H9 (cell line): ENCODE results near the gene C13orf46. TPM values are rescaled to one million over a fixed set of nuclear protein-coding genes. Genes with fewer than 3 reads are reported as not detected.

ENCODE experiments used
- DNase-seq: peaks from one replicate; pipeline ENCODE4 v3.0.0-alpha.2; 2017
- H2AFZ ChIP-seq: one replicate; pipeline ENCODE4 v1.6.1; 2013; ENCODE audit warnings: mild to moderate bottlenecking, low read length, control low read depth, moderate library complexity
- H2AK5ac ChIP-seq: 2 replicates; pipeline ENCODE4 v1.6.1; 2013; ENCODE audit warnings: low read length, control low read depth, mixed read lengths; ENCODE audit not compliant: insufficient read length
- H2BK120ac ChIP-seq: one replicate; pipeline ENCODE4 v1.6.1; 2013; ENCODE audit warnings: low read depth, mild to moderate bottlenecking, low read length, control low read depth, inconsistent platforms; ENCODE audit not compliant: poor library complexity, severe bottlenecking
- H2BK12ac ChIP-seq: 2 replicates; pipeline ENCODE4 v1.6.1; 2013; ENCODE audit warnings: low read length, control low read depth, mixed read lengths, low read depth; ENCODE audit not compliant: insufficient read length
- H2BK15ac ChIP-seq: 2 replicates; pipeline ENCODE4 v1.6.1; 2013; ENCODE audit warnings: low read depth, low read length, control low read depth
- H2BK20ac ChIP-seq: one replicate; pipeline ENCODE4 v1.6.1; 2013; ENCODE audit warnings: low read depth, mild to moderate bottlenecking, low read length, control low read depth, inconsistent platforms; ENCODE audit not compliant: poor library complexity, severe bottlenecking
- H2BK5ac ChIP-seq: 2 replicates; pipeline ENCODE4 v1.6.1; 2013; ENCODE audit warnings: low read length, control low read depth, mixed read lengths; ENCODE audit not compliant: insufficient read length
- H3K14ac ChIP-seq: 2 replicates; pipeline ENCODE4 v1.6.1; 2013; ENCODE audit warnings: low read length, control low read depth; ENCODE audit not compliant: insufficient read depth
- H3K18ac ChIP-seq: 2 replicates; pipeline ENCODE4 v1.6.1; 2013; ENCODE audit warnings: low read depth, mild to moderate bottlenecking, mixed read lengths, low read length, control low read depth; ENCODE audit not compliant: insufficient read length
- H3K23ac ChIP-seq: 2 replicates; pipeline ENCODE4 v1.6.1; 2013; ENCODE audit warnings: low read length, control low read depth, mixed read lengths, low read depth; ENCODE audit not compliant: insufficient read length
- H3K23me2 ChIP-seq: 2 replicates; pipeline ENCODE4 v1.6.1; 2013; ENCODE audit warnings: low read depth, mild to moderate bottlenecking, mixed read lengths, low read length, control low read depth; ENCODE audit not compliant: insufficient read length, poor library complexity, severe bottlenecking
- H3K27ac ChIP-seq: 2 replicates; pipeline ENCODE4 v1.5.1; 2013; ENCODE audit warnings: low read length, control low read depth, mixed read lengths, low read depth; ENCODE audit not compliant: insufficient read length
- H3K27me3 ChIP-seq: 2 replicates; pipeline ENCODE4 v1.6.1; 2013; ENCODE audit warnings: low read length, control low read depth, inconsistent platforms; ENCODE audit not compliant: insufficient read depth
- H3K4ac ChIP-seq: 2 replicates; pipeline ENCODE4 v1.6.1; 2013; ENCODE audit warnings: low read depth, mild to moderate bottlenecking, control low read depth, inconsistent platforms, low read length, moderate library complexity
- H3K4me1 ChIP-seq: 2 replicates; pipeline ENCODE4 v1.6.1; 2013; ENCODE audit warnings: low read length, control low read depth, inconsistent platforms; ENCODE audit not compliant: insufficient read depth
- H3K4me2 ChIP-seq: 2 replicates; pipeline ENCODE4 v1.6.1; 2013; ENCODE audit warnings: low read length, control low read depth, mixed read lengths; ENCODE audit not compliant: insufficient read length, insufficient read depth
- H3K56ac ChIP-seq: 2 replicates; pipeline ENCODE4 v1.6.1; 2013; ENCODE audit warnings: low read depth, mild to moderate bottlenecking, mixed read lengths, low read length, control low read depth; ENCODE audit not compliant: insufficient read length
- H3K79me1 ChIP-seq: 2 replicates; pipeline ENCODE4 v1.6.1; 2013; ENCODE audit warnings: low read depth, mild to moderate bottlenecking, moderate library complexity, low read length, control low read depth, inconsistent platforms; ENCODE audit not compliant: insufficient read depth, poor library complexity, severe bottlenecking
- H3K79me2 ChIP-seq: 2 replicates; pipeline ENCODE4 v1.6.1; 2013; ENCODE audit warnings: low read length, control low read depth, inconsistent platforms; ENCODE audit not compliant: insufficient read depth
- H3K9ac ChIP-seq: 2 replicates; pipeline ENCODE4 v1.6.1; 2013; ENCODE audit warnings: low read length, control low read depth, mixed read lengths; ENCODE audit not compliant: insufficient read length; ENCODE audit errors: extremely low read depth
- H3K9me3 ChIP-seq: one replicate; pipeline ENCODE4 v1.6.1; 2013; ENCODE audit warnings: low read depth, low read length, inconsistent platforms; ENCODE audit not compliant: control insufficient read depth
- H3T11ph ChIP-seq: one replicate; pipeline ENCODE4 v1.6.1; 2013; ENCODE audit warnings: mild to moderate bottlenecking, low read length, control low read depth, inconsistent platforms
- H4K20me1 ChIP-seq: one replicate; pipeline ENCODE4 v1.6.1; 2013; ENCODE audit not compliant: control insufficient read depth, insufficient read length, insufficient read depth
- H4K5ac ChIP-seq: 2 replicates; pipeline ENCODE4 v1.6.1; 2013; ENCODE audit warnings: low read depth, mild to moderate bottlenecking, mixed read lengths, low read length, control low read depth; ENCODE audit not compliant: insufficient read length
- H4K8ac ChIP-seq: replicated peaks from 2 replicates; pipeline ENCODE4 v1.6.1; 2013; ENCODE audit warnings: low read length, control low read depth, mixed read lengths, low read depth; ENCODE audit not compliant: insufficient read length
- H4K91ac ChIP-seq: 2 replicates; pipeline ENCODE4 v1.6.1; 2013; ENCODE audit warnings: low read depth, mild to moderate bottlenecking, moderate library complexity, mixed read lengths, low read length, control low read depth; ENCODE audit not compliant: insufficient read length
- H3K27ac Mint-ChIP-seq, 3 experiments: 2 replicates in 2 of 3; 3 replicates in 1 of 3; pipeline ENCODE4 v1.8.0; 2020 to 2021; ENCODE audit warnings: mixed read lengths in 3 of 3, mild to moderate bottlenecking in 1 of 3, moderate library complexity in 1 of 3
- H3K27me3 Mint-ChIP-seq: 2 replicates; pipeline ENCODE4 v1.8.0; 2021; ENCODE audit warnings: low read depth, mild to moderate bottlenecking, moderate library complexity, mixed read lengths
- H3K36me3 Mint-ChIP-seq, 3 experiments: 2 replicates in 2 of 3; 3 replicates in 1 of 3; pipeline ENCODE4 v1.8.0; 2020 to 2021; ENCODE audit warnings: low read depth in 3 of 3, mixed read lengths in 3 of 3; ENCODE audit not compliant: insufficient read depth in 1 of 3
- H3K4me1 Mint-ChIP-seq, 2 experiments: 2 replicates each; pipeline ENCODE4 v1.8.0; 2020; ENCODE audit warnings: mixed read lengths in 2 of 2
- H3K4me3 Mint-ChIP-seq, 2 experiments: 2 replicates in 1 of 2; 3 replicates in 1 of 2; pipeline ENCODE4 v1.8.0; 2020 to 2021; ENCODE audit warnings: mild to moderate bottlenecking in 2 of 2, mixed read lengths in 2 of 2, moderate library complexity in 1 of 2
- H3K9me3 Mint-ChIP-seq, 2 experiments: 2 replicates in 1 of 2; 3 replicates in 1 of 2; pipeline ENCODE4 v1.8.0; 2020; ENCODE audit warnings: mild to moderate bottlenecking in 2 of 2, mixed read lengths in 2 of 2, moderate library complexity in 1 of 2
- CTCF ChIP-seq: fragments of 200-600 bp; sonication (generic); conservative IDR thresholded peaks from 3 replicates; pipeline ENCODE4 v1.8.0; 2021; ENCODE audit warnings: antibody characterized with exemption, mild to moderate bottlenecking
- WGBS: extraction: QIAGEN DNeasy Blood & Tissue Kit; methylation state at CpG from one replicate; pipeline ENCODE4 v1.1.7; 2013; ENCODE audit warnings: missing lambda C conversion rate, low lambda C conversion rate, mixed read lengths; ENCODE audit not compliant: insufficient read length; ENCODE audit errors: extremely low coverage; 5-methylcytosine and 5-hydroxymethylcytosine counted together
- total RNA-seq: library from RNA; stranded (reverse); gene quantifications from 2 replicates; pipeline ENCODE4 v1.2.1, GENCODE V29; 2021

The C13orf46 gene
- total RNA-seq, 1 experiment from 2014 or later = 0.55 TPM

GRCh38 chr13:113959198-113959597, 14.7 kb downstream of the C13orf46 start:
- H3T11ph ChIP-seq = no peak overlapping the region
- H4K5ac ChIP-seq = no peak overlapping the region
- no peak overlapping the region for H3K14ac ChIP-seq
- DNase-seq = no peak
- H3K79me1 ChIP-seq = no peaks in the 10 kb centered on the region
- no peak overlapping the region for H2BK5ac ChIP-seq
- H3K27ac ChIP-seq = no peak overlapping the region
- H2AK5ac ChIP-seq = no peak overlapping the region
- no peaks in the 10 kb centered on the region for H4K20me1 ChIP-seq
- Mint-ChIP-seq H3K27ac (no peak overlapping the region), H3K36me3 (peaks cover 20 to 44% (median 25%) of the 10 kb centered on the region in 3 experiments), H3K4me3 (no peak overlapping the region), H3K9me3 (peaks cover 67 to 74% of the 10 kb centered on the region in 2 experiments), H3K27me3 (peaks cover 33% of the 10 kb centered on the region), H3K4me1 (no peaks in the 10 kb centered on the region)
- H3K27me3 ChIP-seq = no peaks in the 10 kb centered on the region
- H4K91ac ChIP-seq = no peak overlapping the region
- no peak overlapping the region for H2BK15ac ChIP-seq
- no peak overlapping the region for H4K8ac ChIP-seq
- H2AFZ ChIP-seq = no peak overlapping the region
- no peak overlapping the region for H3K4ac ChIP-seq
- H2BK120ac ChIP-seq = no peak overlapping the region
- H3K4me2 ChIP-seq = no peak overlapping the region
- H3K18ac ChIP-seq = no peak overlapping the region
- no peak overlapping the region for H3K56ac ChIP-seq
- WGBS = no CpG with 5 or more reads among the region's 1 CpG
- no peaks in the 10 kb centered on the region for H3K79me2 ChIP-seq
- no peaks in the 10 kb centered on the region for H3K23me2 ChIP-seq
- peaks cover 19% of the 10 kb centered on the region for H3K9me3 ChIP-seq
- no peak overlapping the region for H3K23ac ChIP-seq
- no peak for TF ChIP-seq CTCF
- no peak overlapping the region for H2BK20ac ChIP-seq
- no peak overlapping the region for H2BK12ac ChIP-seq
- no peaks in the 10 kb centered on the region for H3K4me1 ChIP-seq
- H3K9ac ChIP-seq = no peak overlapping the region
